Lung (tissue), 12 donors: ENCODE measurements around the gene EEF2. TPM values are rescaled to one million over a fixed set of nuclear protein-coding genes. Genes with fewer than 3 reads are reported as not detected.
"Not testable (repeated sequence)": the region's sequence is repeated elsewhere in the genome, so short reads cannot be mapped to it uniquely, and the experiment has no call there.

ENCODE experiments used
- ATAC-seq: fragments of 200-7000 bp; cut with Tn5 transposase; one replicate; pipeline ENCODE4 v1.9.1; 2020; ENCODE audit warnings: moderate number of reproducible peaks; ENCODE audit not compliant: insufficient read depth, low FRiP score
- DNase-seq, 3 donors: peaks; one replicate each; pipeline ENCODE4 v3.0.0-alpha.2; 2013 to 2017
- H3K27ac ChIP-seq, 2 donors: one replicate each; pipeline ENCODE4 v1.5.1; 2013; ENCODE audit warnings: mild to moderate bottlenecking in 2 of 2, moderate library complexity in 2 of 2, control low read depth in 1 of 2, inconsistent platforms in 1 of 2, low read depth in 1 of 2, low read length in 1 of 2
- H3K27me3 ChIP-seq, 3 donors: one replicate each; pipeline ENCODE4 v1.5.1; 2013; ENCODE audit warnings: low read length in 2 of 3; ENCODE audit not compliant: control insufficient read depth in 3 of 3, insufficient read depth in 3 of 3
- H3K36me3 ChIP-seq, 4 donors: one replicate each; pipeline ENCODE4 v1.5.1; 2013; ENCODE audit warnings: low read length in 4 of 4, mild to moderate bottlenecking in 1 of 4, moderate library complexity in 1 of 4; ENCODE audit not compliant: control insufficient read depth in 4 of 4, insufficient read depth in 4 of 4
- H3K4me1 ChIP-seq, 5 donors: one replicate each; pipeline ENCODE4 v1.5.1; 2013; ENCODE audit warnings: low read length in 5 of 5, mild to moderate bottlenecking in 2 of 5, moderate library complexity in 1 of 5; ENCODE audit not compliant: control insufficient read depth in 5 of 5, insufficient read depth in 5 of 5
- H3K4me3 ChIP-seq: one replicate; pipeline ENCODE4 v1.5.1; 2013; ENCODE audit warnings: mild to moderate bottlenecking, control low read depth, moderate library complexity
- H3K9ac ChIP-seq, 2 donors: one replicate each; pipeline ENCODE4 v1.5.1; 2013; ENCODE audit warnings: low read length in 2 of 2, control low read depth in 1 of 2; ENCODE audit not compliant: insufficient read depth in 1 of 2
- H3K9me3 ChIP-seq, 4 donors: one replicate each; pipeline ENCODE4 v1.5.1; 2013; ENCODE audit warnings: low read length in 3 of 4, mild to moderate bottlenecking in 1 of 4, moderate library complexity in 1 of 4; ENCODE audit not compliant: control insufficient read depth in 4 of 4, insufficient read depth in 3 of 4
- WGBS, 2 donors: extraction: QIAGEN DNeasy Blood & Tissue Kit; methylation state at CpG; one replicate each; pipeline ENCODE4 v1.1.7; 2013; 5-methylcytosine and 5-hydroxymethylcytosine counted together
- polyA plus RNA-seq, 2 donors: library from polyadenylated mRNA; stranded (reverse); fragments of 200-250 nt; gene quantifications; one replicate each; pipeline ENCODE4 v1.2.1, GENCODE V29; 2013
- total RNA-seq, 2 donors: library from RNA; depleted of rRNA in 1 of 2; stranded (reverse); fragments of >200 nt in 1 of 2; gene quantifications; one replicate each; pipeline ENCODE4 v1.2.1, GENCODE V29; 2014 to 2021
- TF ChIP-seq, protein P1 (sequence below): IDR thresholded peaks from 2 replicates; pipeline ENCODE4 v1.5.1; 2012; ENCODE audit warnings: mild to moderate bottlenecking; ENCODE audit errors: control extremely low read depth, extremely low read depth
- donor health status: control.
- donor health status: control.
- donor health status: Bipolar disorder and iron deficiency.
- donor health status: healthy.
- donor health status: DM: yes; HTN: yes; CAD: no.

EEF2 gene
- total and polyA plus RNA-seq, 4 donors, result 994 to 1,934 (median 1,345) TPM

DNA sequence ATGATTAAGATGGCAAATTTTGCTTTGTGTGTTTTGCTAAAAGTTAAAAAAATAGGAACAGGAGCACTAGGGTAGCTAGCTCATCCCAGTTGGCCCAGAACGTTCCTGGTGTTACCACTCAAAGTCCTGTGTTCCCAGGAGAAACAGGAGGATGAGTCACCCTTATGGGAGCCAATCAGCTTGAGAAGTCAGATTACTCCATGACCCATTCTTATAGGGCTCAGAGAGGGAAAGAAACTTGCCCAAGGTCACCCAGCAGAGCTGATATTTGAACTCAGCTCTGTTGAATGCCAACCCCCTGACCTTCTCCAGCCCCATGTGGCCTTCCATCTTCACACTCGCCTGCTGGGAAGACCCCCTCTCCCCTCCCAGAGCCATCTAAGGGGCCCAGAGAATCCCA is 39.4 kb downstream of the EEF2 start:
- no peak for ATAC-seq
- H3K9me3 ChIP-seq, result peaks cover 0 to 1% (median 0%) of the 10 kb centered on the region in 4 donors
- no peaks in the 10 kb centered on the region for H3K36me3 ChIP-seq
- 49 to 83% methylated on average over 2 of the region's 2 CpGs for WGBS, 2 donors
- peak overlapping the region in 1 of 2 donors; percentile 66 for H3K27ac ChIP-seq
- H3K27me3 ChIP-seq, result no peaks in the 10 kb centered on the region
- no peak for DNase-seq
- TF ChIP-seq, protein P1, sequence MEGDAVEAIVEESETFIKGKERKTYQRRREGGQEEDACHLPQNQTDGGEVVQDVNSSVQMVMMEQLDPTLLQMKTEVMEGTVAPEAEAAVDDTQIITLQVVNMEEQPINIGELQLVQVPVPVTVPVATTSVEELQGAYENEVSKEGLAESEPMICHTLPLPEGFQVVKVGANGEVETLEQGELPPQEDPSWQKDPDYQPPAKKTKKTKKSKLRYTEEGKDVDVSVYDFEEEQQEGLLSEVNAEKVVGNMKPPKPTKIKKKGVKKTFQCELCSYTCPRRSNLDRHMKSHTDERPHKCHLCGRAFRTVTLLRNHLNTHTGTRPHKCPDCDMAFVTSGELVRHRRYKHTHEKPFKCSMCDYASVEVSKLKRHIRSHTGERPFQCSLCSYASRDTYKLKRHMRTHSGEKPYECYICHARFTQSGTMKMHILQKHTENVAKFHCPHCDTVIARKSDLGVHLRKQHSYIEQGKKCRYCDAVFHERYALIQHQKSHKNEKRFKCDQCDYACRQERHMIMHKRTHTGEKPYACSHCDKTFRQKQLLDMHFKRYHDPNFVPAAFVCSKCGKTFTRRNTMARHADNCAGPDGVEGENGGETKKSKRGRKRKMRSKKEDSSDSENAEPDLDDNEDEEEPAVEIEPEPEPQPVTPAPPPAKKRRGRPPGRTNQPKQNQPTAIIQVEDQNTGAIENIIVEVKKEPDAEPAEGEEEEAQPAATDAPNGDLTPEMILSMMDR, result no peak
- H3K9ac ChIP-seq, result no peak overlapping the region
- no peak overlapping the region for H3K4me3 ChIP-seq
- H3K4me1 ChIP-seq, result peaks cover 0 to 2% (median 0%) of the 10 kb centered on the region in 5 donors

DNA sequence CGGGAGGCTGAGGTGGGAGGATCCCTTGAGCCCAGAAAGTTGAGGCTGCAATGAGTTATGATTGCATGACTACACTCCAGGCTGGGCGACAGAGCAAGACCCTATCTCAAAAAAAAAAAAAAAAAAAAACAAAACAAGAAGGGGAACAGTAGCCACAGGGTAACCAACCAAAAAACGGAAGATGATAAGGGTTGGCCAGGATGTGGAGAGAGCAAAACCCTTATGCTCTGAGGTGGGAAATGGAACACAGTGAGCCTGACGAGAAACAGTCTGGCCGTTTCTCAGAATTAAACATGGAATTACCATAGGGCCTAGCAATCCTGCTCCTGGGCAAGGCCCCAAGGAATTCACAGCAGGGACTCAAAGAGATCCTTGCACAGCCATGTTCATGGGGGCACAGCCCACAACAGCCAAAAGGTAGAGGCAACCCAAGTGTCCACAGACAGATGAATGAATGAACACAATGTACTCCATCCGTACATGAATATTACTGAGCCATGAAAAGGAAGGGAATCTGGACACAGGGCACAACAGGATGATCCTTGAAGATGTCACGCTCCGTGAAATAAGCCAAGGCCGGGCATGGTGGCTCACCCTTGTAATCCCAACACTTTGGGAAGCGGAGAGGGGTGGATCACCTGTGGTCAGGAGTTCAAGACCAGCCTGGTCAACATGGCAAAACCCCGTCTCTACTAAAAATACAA is 41.1 kb downstream of the EEF2 start:
- H3K9ac ChIP-seq, result no peak overlapping the region
- WGBS, 2 donors, result 72 to 77% methylated on average over 11 of the region's 11 CpGs
- DNase-seq (no peak), ATAC-seq (no peak)
- H3K4me3 ChIP-seq, result no peak overlapping the region
- TF ChIP-seq, protein P1, result no peak
- peaks cover 0 to 1% (median 0%) of the 10 kb centered on the region in 4 donors for H3K9me3 ChIP-seq
- no peaks in the 10 kb centered on the region for H3K4me1 ChIP-seq
- peak overlapping the region in 1 of 2 donors; percentile 84 for H3K27ac ChIP-seq
- H3K27me3 ChIP-seq, result peaks cover 0 to 2% (median 0%) of the 10 kb centered on the region in 3 donors
- H3K36me3 ChIP-seq, result no peaks in the 10 kb centered on the region

DNA sequence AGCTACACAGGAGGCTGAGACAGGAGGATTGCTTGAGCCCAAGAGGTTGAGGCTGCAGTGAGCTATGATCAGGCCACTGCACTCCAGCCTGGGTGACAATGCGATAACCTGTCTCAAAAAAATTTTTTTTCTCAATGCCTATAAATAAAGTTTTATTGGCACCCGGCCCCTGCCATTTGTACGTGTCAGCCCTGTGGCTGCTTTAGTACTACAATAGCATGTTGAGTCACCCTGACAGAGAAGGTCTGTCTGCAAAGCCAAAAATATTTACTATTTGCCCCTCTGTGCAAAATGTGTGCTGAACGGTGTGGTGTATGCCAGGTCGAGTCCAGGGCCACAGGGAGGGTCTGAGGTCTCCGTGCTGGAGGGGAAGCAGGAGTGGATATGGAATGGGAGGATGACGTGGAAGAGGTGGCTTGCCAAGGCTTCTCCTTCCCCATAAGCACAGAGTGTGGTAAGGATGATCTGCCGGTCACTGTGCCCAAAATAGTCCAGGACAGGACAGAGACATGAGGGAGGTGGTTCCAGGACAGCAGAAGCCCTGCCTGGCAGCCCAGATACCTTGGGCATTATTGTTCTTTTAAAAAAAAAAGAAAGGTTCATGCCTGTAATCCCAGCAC is 42.4 kb downstream of the EEF2 start:
- 79 to 91% methylated on average over 8 of the region's 8 CpGs for WGBS, 2 donors
- no peaks in the 10 kb centered on the region for H3K4me1 ChIP-seq

DNA sequence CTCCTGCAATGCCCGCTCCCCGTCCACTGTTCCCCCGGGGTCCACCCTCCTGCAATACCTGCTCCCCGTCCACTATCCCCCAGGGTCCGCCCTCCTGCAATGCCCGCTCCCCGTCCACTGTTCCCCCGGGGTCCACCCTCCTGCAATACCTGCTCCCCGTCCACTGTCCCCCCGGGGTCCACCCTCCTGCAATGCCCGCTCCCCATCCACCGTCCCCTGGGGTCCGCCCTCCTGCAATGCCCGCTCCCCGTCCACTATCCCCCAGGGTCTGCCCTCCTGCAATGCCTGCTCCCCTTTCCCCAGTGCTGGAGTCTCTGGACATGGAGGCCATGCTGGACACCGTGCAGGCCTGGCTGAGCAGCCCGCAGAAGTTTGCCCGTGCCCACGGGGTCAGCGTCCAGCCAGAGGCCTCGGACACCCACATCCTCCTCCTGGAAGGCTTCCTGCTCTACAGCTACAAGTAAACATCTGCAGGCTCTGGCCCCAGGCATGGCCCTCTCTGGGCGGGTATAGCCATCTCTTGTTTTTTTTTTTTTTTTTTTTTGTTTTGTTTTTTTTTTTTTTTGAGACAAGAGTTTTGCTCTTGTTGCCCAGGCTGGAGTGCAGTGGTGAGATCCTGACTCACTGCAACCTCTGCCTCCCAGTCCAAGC is 46.8 kb downstream of the EEF2 start:
- WGBS, 2 donors, result 90 to 93% methylated on average over 22 of the region's 22 CpGs
- not testable (repeated sequence) for ATAC-seq, H3K9ac ChIP-seq, H3K4me1 ChIP-seq, H3K9me3 ChIP-seq, H3K27ac ChIP-seq, H3K36me3 ChIP-seq, DNase-seq, H3K4me3 ChIP-seq
- peaks cover 0 to 17% (median 3%) of the 10 kb centered on the region in 3 donors for H3K27me3 ChIP-seq

More for the DNA sequence above, 42.4 kb downstream of the EEF2 start:
- TF ChIP-seq, protein P1, result no peak
- no peak for ATAC-seq
- H3K27ac ChIP-seq, result peak overlapping the region in 1 of 2 donors; percentile 84
- H3K4me3 ChIP-seq, result no peak overlapping the region
- peaks cover 0 to 1% (median 0%) of the 10 kb centered on the region in 4 donors for H3K9me3 ChIP-seq
- DNase-seq, result no peak
- H3K36me3 ChIP-seq, result no peaks in the 10 kb centered on the region
- peaks cover 0 to 2% (median 0%) of the 10 kb centered on the region in 3 donors for H3K27me3 ChIP-seq
- H3K9ac ChIP-seq, result no peak overlapping the region
